ENCODE results near the gene A2M. TPM values are rescaled to one million over a fixed set of nuclear protein-coding genes. Genes with fewer than 3 reads are reported as not detected.

Gene A2M
- total and polyA plus RNA-seq, 2 of the 13 experiments (the other 11 are each of a cell fraction or from before 2014, with no cell fraction given): 2,807 to 6,551 TPM

- TF ChIP-seq E2F1 (CRISPR knock-in tag; IDR thresholded peaks at IDR 0.05) (peak; percentile 52; the same call in 1 of the 2 replicates), DR1 (CRISPR knock-in tag; IDR thresholded peaks at IDR 0.05) (no peak), ZNF251 (CRISPR knock-in tag; IDR thresholded peaks at IDR 0.05) (no peak), AKAP8 (CRISPR knock-in tag; IDR thresholded peaks at IDR 0.05) (peak; percentile 74), LCORL (IDR thresholded peaks at IDR 0.05) (no peak), LCORL (CRISPR knock-in tag; IDR thresholded peaks at IDR 0.05) (no peak; the same call in 1 of the 2 replicates), ZFP82 (CRISPR knock-in tag; IDR thresholded peaks at IDR 0.05; ENCODE audit: borderline replicate concordance) (no peak), ZBTB1 (CRISPR knock-in tag; IDR thresholded peaks at IDR 0.05; ENCODE audit: borderline replicate concordance) (no peak), MTERF4 (CRISPR knock-in tag; IDR thresholded peaks at IDR 0.05) (no peak), GRHL1 (CRISPR knock-in tag; conservative IDR thresholded peaks at IDR 0.05) (no peak), SMC3 (IDR thresholded peaks at IDR 0.05; ENCODE audit: low read length) (no peak), FIP1L1 (IDR thresholded peaks at IDR 0.05; ENCODE audit: borderline replicate concordance, insufficient read depth, low read depth, low read length) (peak; percentile 73; the same call in 1 of the 2 replicates), MEIS2 (CRISPR knock-in tag; IDR thresholded peaks at IDR 0.05) (no peak), FOXO1 (CRISPR knock-in tag; IDR thresholded peaks at IDR 0.05) (peak; percentile 3; the same call in 1 of the 2 replicates), ZFP36L2 (CRISPR knock-in tag; IDR thresholded peaks at IDR 0.05) (no peak), CCAR2 (optimal IDR thresholded peaks at IDR 0.05; ENCODE audit: low read depth, low read length) (no peak), SIN3A (IDR thresholded peaks at IDR 0.05; ENCODE audit: borderline replicate concordance, low read depth, low read length) (no peak), SIN3B (IDR thresholded peaks at IDR 0.05; ENCODE audit: low read length) (no peak), ZNF232 (CRISPR knock-in tag; IDR thresholded peaks at IDR 0.05; ENCODE audit: borderline replicate concordance) (no peak), CHD4 (IDR thresholded peaks at IDR 0.05; ENCODE audit: borderline replicate concordance, low read length) (no peak), CENPT (CRISPR knock-in tag; IDR thresholded peaks at IDR 0.05; ENCODE audit: low read depth) (no peak)
- TF ChIP-seq, protein P1, sequence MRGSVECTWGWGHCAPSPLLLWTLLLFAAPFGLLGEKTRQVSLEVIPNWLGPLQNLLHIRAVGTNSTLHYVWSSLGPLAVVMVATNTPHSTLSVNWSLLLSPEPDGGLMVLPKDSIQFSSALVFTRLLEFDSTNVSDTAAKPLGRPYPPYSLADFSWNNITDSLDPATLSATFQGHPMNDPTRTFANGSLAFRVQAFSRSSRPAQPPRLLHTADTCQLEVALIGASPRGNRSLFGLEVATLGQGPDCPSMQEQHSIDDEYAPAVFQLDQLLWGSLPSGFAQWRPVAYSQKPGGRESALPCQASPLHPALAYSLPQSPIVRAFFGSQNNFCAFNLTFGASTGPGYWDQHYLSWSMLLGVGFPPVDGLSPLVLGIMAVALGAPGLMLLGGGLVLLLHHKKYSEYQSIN (CRISPR knock-in tag; IDR thresholded peaks at IDR 0.05; ENCODE audit: borderline replicate concordance): no peak
- TF ChIP-seq, protein P2, sequence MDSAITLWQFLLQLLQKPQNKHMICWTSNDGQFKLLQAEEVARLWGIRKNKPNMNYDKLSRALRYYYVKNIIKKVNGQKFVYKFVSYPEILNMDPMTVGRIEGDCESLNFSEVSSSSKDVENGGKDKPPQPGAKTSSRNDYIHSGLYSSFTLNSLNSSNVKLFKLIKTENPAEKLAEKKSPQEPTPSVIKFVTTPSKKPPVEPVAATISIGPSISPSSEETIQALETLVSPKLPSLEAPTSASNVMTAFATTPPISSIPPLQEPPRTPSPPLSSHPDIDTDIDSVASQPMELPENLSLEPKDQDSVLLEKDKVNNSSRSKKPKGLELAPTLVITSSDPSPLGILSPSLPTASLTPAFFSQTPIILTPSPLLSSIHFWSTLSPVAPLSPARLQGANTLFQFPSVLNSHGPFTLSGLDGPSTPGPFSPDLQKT (CRISPR knock-in tag; IDR thresholded peaks at IDR 0.05; ENCODE audit: borderline replicate concordance): no peak
Measured at GRCh38 chr12:9064815-9065606, 50.7 kb downstream of the A2M start (continued).

Data from HepG2 (cell line).